Naive thymus-derived CD4-positive, alpha-beta T cell (primary cell): ENCODE measurements around the gene BCKDHB. TPM values are rescaled to one million over a fixed set of nuclear protein-coding genes. Genes with fewer than 3 reads are reported as not detected.

Experiments
- ATAC-seq: fragments of 150-1000 bp; cut with Tn5 transposase; 2 replicates; pipeline ENCODE4 v1.10.0; 2021; ENCODE audit warnings: mild to moderate bottlenecking, moderate library complexity
- CTCF ChIA-PET: fragments of 350-600 bp; sonication (Branson Sonifier 250); formaldehyde crosslinking; loops from one replicate; lab custom pipeline; 2021; ENCODE audit warnings: antibody characterized with exemption; lab: Charles Lee
- POLR2A ChIA-PET: fragments of 350-600 bp; sonication (Branson Sonifier 250); formaldehyde crosslinking; loops from one replicate; lab custom pipeline; 2021; ENCODE audit warnings: antibody characterized with exemption, inconsistent platforms; lab: Charles Lee
- DNase-seq, 9 donors: peaks; one replicate each; pipeline versions ENCODE4 v3.0.0 to v3.0.0-alpha.2; 2020 to 2022; ENCODE audit warnings: mixed read lengths in 1 of 9
- H3K27ac ChIP-seq: one replicate; pipeline ENCODE4 v1.7.0; 2013; ENCODE audit warnings: mild to moderate bottlenecking, low read depth, low read length, moderate library complexity
- H3K27me3 ChIP-seq, 2 donors: one replicate each; pipeline ENCODE4 v1.7.0; 2013; ENCODE audit warnings: low read length in 2 of 2, mild to moderate bottlenecking in 2 of 2, moderate library complexity in 2 of 2; ENCODE audit not compliant: control insufficient read depth in 2 of 2, insufficient read depth in 2 of 2
- H3K36me3 ChIP-seq, 3 experiments: 1 replicate in 2 of 3; 2 replicates in 1 of 3; pipeline ENCODE4 v1.7.0; 2013; ENCODE audit warnings: low read length in 3 of 3, mild to moderate bottlenecking in 3 of 3, moderate library complexity in 1 of 3; ENCODE audit not compliant: insufficient read depth in 3 of 3, control insufficient read depth in 2 of 3
- H3K4me1 ChIP-seq, 2 donors: one replicate each; pipeline ENCODE4 v1.7.0; 2013; ENCODE audit warnings: low read length in 2 of 2, mild to moderate bottlenecking in 2 of 2, moderate library complexity in 1 of 2; ENCODE audit not compliant: control insufficient read depth in 2 of 2, insufficient read depth in 2 of 2
- H3K4me3 ChIP-seq: 2 replicates; pipeline ENCODE4 v1.7.0; 2013; ENCODE audit warnings: mild to moderate bottlenecking, low read length
- H3K9me3 ChIP-seq, 3 experiments: 1 replicate in 2 of 3; 2 replicates in 1 of 3; pipeline ENCODE4 v1.7.0; 2013; ENCODE audit warnings: low read length in 3 of 3; ENCODE audit not compliant: control insufficient read depth in 2 of 3
- H3K27ac Mint-ChIP-seq, 9 donors: one replicate each; pipeline ENCODE4 v1.8.0; 2020 to 2022; ENCODE audit warnings: mixed read lengths in 9 of 9, mild to moderate bottlenecking in 8 of 9, moderate library complexity in 5 of 9, inconsistent platforms in 2 of 9
- H3K27me3 Mint-ChIP-seq, 5 donors: one replicate each; pipeline ENCODE4 v1.8.0; 2021 to 2022; ENCODE audit warnings: mixed read lengths in 5 of 5, mild to moderate bottlenecking in 1 of 5
- H3K36me3 Mint-ChIP-seq, 5 donors: one replicate each; pipeline ENCODE4 v1.8.0; 2020 to 2022; ENCODE audit warnings: mixed read lengths in 5 of 5, mild to moderate bottlenecking in 3 of 5, inconsistent platforms in 1 of 5
- H3K4me1 Mint-ChIP-seq, 7 donors: one replicate each; pipeline ENCODE4 v1.8.0; 2020 to 2022; ENCODE audit warnings: mixed read lengths in 7 of 7, mild to moderate bottlenecking in 3 of 7, inconsistent platforms in 1 of 7
- H3K4me3 Mint-ChIP-seq, 10 donors: one replicate each; pipeline ENCODE4 v1.8.0; 2020 to 2022; ENCODE audit warnings: mild to moderate bottlenecking in 10 of 10, mixed read lengths in 10 of 10, moderate library complexity in 6 of 10, inconsistent platforms in 2 of 10
- H3K9me3 Mint-ChIP-seq, 11 donors: one replicate each; pipeline ENCODE4 v1.8.0; 2020 to 2022; ENCODE audit warnings: mixed read lengths in 11 of 11, mild to moderate bottlenecking in 4 of 11, inconsistent platforms in 1 of 11, moderate library complexity in 1 of 11
- intact Hi-C, 2 donors: fragments of 100-400 bp; cut with micrococcal nuclease; formaldehyde crosslinking; loops; one replicate each; pipeline ENCODE4 v1.15.1; 2023
- polyA plus RNA-seq, 2 donors: library from polyadenylated mRNA; unstranded; fragments of 300-500 nt; fragmentation: Illumina TruSeq; gene quantifications; one replicate each; pipeline ENCODE4 v1.2.3, GENCODE V29; 2021
- total RNA-seq, 6 experiments: library from RNA in 5 of 6; stranded (reverse) in 5 of 6; gene quantifications; 1 replicate in 5 of 6; 2 replicates in 1 of 6; pipeline ENCODE4 v1.2.3 and lab custom pipeline; 2021 to 2026

The BCKDHB gene
- total and polyA plus RNA-seq, 7 experiments from 2014 or later = 13.8 to 24.3 (median 18.6) TPM

GRCh38 chr6:80382811-80383210 lies 276.3 kb downstream of the BCKDHB start:
- Mint-ChIP-seq H3K27me3 (no peaks in the 10 kb centered on the region), H3K4me3 (no peak overlapping the region), H3K9me3 (peaks cover 0 to 2% (median 0%) of the 10 kb centered on the region in 11 donors), H3K36me3 (peaks cover 0 to 13% (median 8%) of the 10 kb centered on the region in 5 donors), H3K27ac (no peak overlapping the region), H3K4me1 (no peaks in the 10 kb centered on the region)
- H3K27ac ChIP-seq = no peak overlapping the region
- H3K4me3 ChIP-seq = no peak overlapping the region
- ChIA-PET CTCF (no interaction called here), POLR2A (no interaction called here)
- H3K9me3 ChIP-seq = no peaks in the 10 kb centered on the region
- intact Hi-C loops = no loop called here
- H3K4me1 ChIP-seq = no peaks in the 10 kb centered on the region
- no peak for ATAC-seq
- H3K36me3 ChIP-seq = no peaks in the 10 kb centered on the region
- no peaks in the 10 kb centered on the region for H3K27me3 ChIP-seq
- DNase-seq = no peak

GRCh38 chr6:80388507-80388906 lies 282.0 kb downstream of the BCKDHB start:
- ATAC-seq (no peak), DNase-seq (no peak)
- Mint-ChIP-seq H3K4me1 (no peaks in the 10 kb centered on the region), H3K4me3 (no peak overlapping the region), H3K27me3 (no peaks in the 10 kb centered on the region), H3K27ac (peak overlapping the region in 1 of 9 donors; percentile 20), H3K36me3 (peaks cover 0 to 34% (median 12%) of the 10 kb centered on the region in 5 donors), H3K9me3 (peaks cover 0 to 11% (median 3%) of the 10 kb centered on the region in 11 donors)
- Histone ChIP-seq H3K9me3 (no peaks in the 10 kb centered on the region), H3K4me1 (no peaks in the 10 kb centered on the region), H3K27ac (no peak overlapping the region), H3K4me3 (no peak overlapping the region), H3K27me3 (no peaks in the 10 kb centered on the region), H3K36me3 (no peaks in the 10 kb centered on the region)
- POLR2A ChIA-PET = no interaction called here
- intact Hi-C loops = no loop called here
- CTCF ChIA-PET = no interaction called here

Other genes starting within 250 kb of the BCKDHB start
- under 1 TPM; 0.11 to 0.75 (median 0.37) TPM for gene ELOVL4, start 159.1 kb upstream of the BCKDHB start, total RNA-seq
- gene ELOVL4, start 159.1 kb upstream of the BCKDHB start, polyA plus RNA-seq = 1 to 10 TPM in 1 of 2 donors, under 1 TPM in 1; 0.39 to 1.6 TPM
- 10 to 100 TPM in 1 of 5 experiments, 1 to 10 TPM in 1, under 1 TPM in 3; 0.13 to 22.4 (median 0.81) TPM for gene TTK, start 102.0 kb upstream of the BCKDHB start, total RNA-seq
- under 1 TPM in 1 of 2 donors, not detected in 1; 0.51 TPM for gene TTK, start 102.0 kb upstream of the BCKDHB start, polyA plus RNA-seq